HepG2 (cell line): ENCODE results near the gene SEC63. TPM values are rescaled to one million over a fixed set of nuclear protein-coding genes. Genes with fewer than 3 reads are reported as not detected.

Experiments used
- BRCA1 ChIP-seq: sonication (generic); formaldehyde crosslinking; IDR thresholded peaks from 2 replicates; pipeline ENCODE4 v1.4.0; 2020; ENCODE audit warnings: missing genetic modification reagents
- CREB3 ChIP-seq: sonication (generic); formaldehyde crosslinking; IDR thresholded peaks from 2 replicates; pipeline ENCODE4 v1.5.0; 2020; ENCODE audit warnings: missing genetic modification reagents
- MTF2 ChIP-seq: sonication (generic); formaldehyde crosslinking; IDR thresholded peaks from 2 replicates; pipeline ENCODE4 v1.5.0; 2020; ENCODE audit warnings: missing genetic modification reagents, borderline replicate concordance
- PHF8 ChIP-seq: sonication (generic); formaldehyde crosslinking; IDR thresholded peaks from 2 replicates; pipeline ENCODE4 v1.5.0; 2020; ENCODE audit warnings: missing genetic modification reagents
- POGZ ChIP-seq: sonication (generic); formaldehyde crosslinking; IDR thresholded peaks from 2 replicates; pipeline ENCODE4 v1.4.0; 2020; ENCODE audit warnings: mild to moderate bottlenecking, missing genetic modification reagents
- SIN3A ChIP-seq: IDR thresholded peaks from 2 replicates; pipeline ENCODE4 v1.6.1; 2011; ENCODE audit warnings: low read depth, mild to moderate bottlenecking, control low read depth, low read length, borderline replicate concordance
- TAF1 ChIP-seq: sonication (generic); formaldehyde crosslinking; IDR thresholded peaks from 2 replicates; pipeline ENCODE4 v1.4.0; 2020; ENCODE audit warnings: missing genetic modification reagents
- U2AF1 ChIP-seq: fragments of 200-400 bp; formaldehyde crosslinking; optimal IDR thresholded peaks from 2 replicates; pipeline ENCODE3; 2017; ENCODE audit warnings: mild to moderate bottlenecking, low read depth, low read length
- ZFYVE20 ChIP-seq: sonication (generic); formaldehyde crosslinking; IDR thresholded peaks from 2 replicates; pipeline ENCODE4 v1.8.0; 2023; ENCODE audit warnings: low read depth, mild to moderate bottlenecking, moderate library complexity, missing genetic modification reagents, borderline replicate concordance
- ZMYM2 ChIP-seq: sonication (generic); formaldehyde crosslinking; IDR thresholded peaks from 2 replicates; pipeline ENCODE4 v1.8.0; 2022; ENCODE audit warnings: mild to moderate bottlenecking, missing genetic modification reagents
- ZNF234 ChIP-seq: sonication (generic); formaldehyde crosslinking; conservative IDR thresholded peaks from 2 replicates; pipeline ENCODE4 v1.5.1; 2020; ENCODE audit warnings: mild to moderate bottlenecking, missing genetic modification reagents
- ZNF281 ChIP-seq: sonication (generic); formaldehyde crosslinking; IDR thresholded peaks from 2 replicates; pipeline ENCODE4 v1.4.0; 2020; ENCODE audit warnings: missing genetic modification reagents, borderline replicate concordance
- ZNF460 ChIP-seq: sonication (generic); formaldehyde crosslinking; IDR thresholded peaks from 2 replicates; pipeline ENCODE4 v1.5.1; 2020; ENCODE audit warnings: missing genetic modification reagents, mild to moderate bottlenecking, borderline replicate concordance
- ZNF552 ChIP-seq: sonication (generic); formaldehyde crosslinking; IDR thresholded peaks from 2 replicates; pipeline ENCODE4 v1.9.0; 2022; ENCODE audit warnings: missing genetic modification reagents, mild to moderate bottlenecking, borderline replicate concordance
- ZNF567 ChIP-seq: sonication (generic); formaldehyde crosslinking; IDR thresholded peaks from 2 replicates; pipeline ENCODE4 v1.8.1; 2023; ENCODE audit warnings: mild to moderate bottlenecking, missing genetic modification reagents, borderline replicate concordance
- ZNF569 ChIP-seq: sonication (generic); formaldehyde crosslinking; IDR thresholded peaks from 2 replicates; pipeline ENCODE4 v1.5.0; 2020; ENCODE audit warnings: mild to moderate bottlenecking, missing genetic modification reagents, moderate library complexity, borderline replicate concordance
- ZNF615 ChIP-seq: sonication (generic); formaldehyde crosslinking; IDR thresholded peaks from 2 replicates; pipeline ENCODE4 v1.5.0; 2020; ENCODE audit warnings: mild to moderate bottlenecking, missing genetic modification reagents, borderline replicate concordance
- ZNF629 ChIP-seq: sonication (generic); formaldehyde crosslinking; conservative IDR thresholded peaks from 2 replicates; pipeline ENCODE4 v1.5.0; 2020; ENCODE audit warnings: missing genetic modification reagents
- ZNF687 ChIP-seq: sonication (generic); formaldehyde crosslinking; IDR thresholded peaks from 2 replicates; pipeline ENCODE4 v1.5.1; 2020; ENCODE audit warnings: mild to moderate bottlenecking, missing genetic modification reagents, moderate library complexity
- ZNF75D ChIP-seq: sonication (generic); formaldehyde crosslinking; IDR thresholded peaks from 2 replicates; pipeline ENCODE4 v1.8.1; 2023; ENCODE audit warnings: missing genetic modification reagents, mild to moderate bottlenecking, borderline replicate concordance
- ZNF777 ChIP-seq: sonication (generic); formaldehyde crosslinking; IDR thresholded peaks from 2 replicates; pipeline ENCODE4 v1.4.0; 2020; ENCODE audit warnings: missing genetic modification reagents
- ZNF891 ChIP-seq: sonication (generic); formaldehyde crosslinking; IDR thresholded peaks from 2 replicates; pipeline ENCODE4 v1.5.0; 2020; ENCODE audit warnings: mild to moderate bottlenecking, missing genetic modification reagents
- polyA plus RNA-seq, 8 experiments: library from polyadenylated mRNA; depleted of rRNA in 3 of 8; stranded (reverse) in 7 of 8; unstranded in 1 of 8; fragments of >200 nt; fragmentation: Illumina TruSeq in 4 of 8; extraction: Trizol in 4 of 8; gene quantifications; 2 replicates each; pipeline versions ENCODE4 v1.2.1 to v1.2.3, GENCODE V29; 2011 to 2016; ENCODE audit warnings: low read depth in 4 of 8, missing spikeins in 1 of 8, mixed read lengths in 1 of 8; ENCODE audit not compliant: insufficient read depth in 1 of 8
- total RNA-seq, 5 experiments: library from RNA; depleted of rRNA; stranded (reverse); fragments of >200 nt; fragmentation: Illumina TruSeq; extraction: Trizol; gene quantifications; 2 replicates each; pipeline ENCODE4 v1.2.3, GENCODE V29; 2016; ENCODE audit warnings: low read depth in 1 of 5

The SEC63 gene
- total and polyA plus RNA-seq, 2 of the 13 experiments (the other 11 are each of a cell fraction or from before 2014, with no cell fraction given), result 20.2 to 45.9 TPM

GRCh38 chr6:107957909-107958688 lies at the start of gene SEC63 (continued):
- TF ChIP-seq ZNF281, result peak; percentile 90
- no peak for TF ChIP-seq ZNF552 (CRISPR knock-in tag)
- no peak for TF ChIP-seq ZNF460 (CRISPR knock-in tag)
- peak; percentile 88 for TF ChIP-seq ZNF687
- no peak for TF ChIP-seq ZNF567 (CRISPR knock-in tag)
- no peak for TF ChIP-seq ZNF569
- no peak for TF ChIP-seq U2AF1
- TF ChIP-seq BRCA1 (CRISPR knock-in tag), result no peak
- TF ChIP-seq ZNF891, result no peak
- TF ChIP-seq ZNF75D, result no peak
- no peak; the same call in 1 of the 2 replicates for TF ChIP-seq ZFYVE20 (CRISPR knock-in tag)
- no peak for TF ChIP-seq ZNF629 (CRISPR knock-in tag)
- no peak for TF ChIP-seq ZNF777 (CRISPR knock-in tag)
- TF ChIP-seq ZNF615 (CRISPR knock-in tag), result no peak
- peak; percentile 77 for TF ChIP-seq PHF8 (CRISPR knock-in tag)
- TF ChIP-seq SIN3A, result 0 out of 2 replicates have a peak, but pooled peaks have one; percentile 39
- peak; percentile 68; the same call in 1 of the 2 replicates for TF ChIP-seq POGZ
- TF ChIP-seq CREB3, result no peak
- TF ChIP-seq MTF2, result no peak
- TF ChIP-seq TAF1 (CRISPR knock-in tag), result peak; percentile 75
- TF ChIP-seq ZMYM2 (CRISPR knock-in tag), result 0 out of 2 replicates have a peak, but pooled peaks have one; percentile 0
- TF ChIP-seq ZNF234, result peak; percentile 69; the same call in 1 of the 2 replicates
